Erythroblast (primary cell): ENCODE measurements around the gene OR1A1.

ENCODE experiments used
- GATA1 ChIP-seq: IDR thresholded peaks from 2 replicates; pipeline ENCODE4 v1.6.1; 2011; ENCODE audit warnings: low read depth, mild to moderate bottlenecking, control low read depth, low read length, moderate library complexity
- POLR2A ChIP-seq: IDR thresholded peaks from 2 replicates; pipeline ENCODE4 v1.6.1; 2011; ENCODE audit warnings: mild to moderate bottlenecking, low read length

DNA sequence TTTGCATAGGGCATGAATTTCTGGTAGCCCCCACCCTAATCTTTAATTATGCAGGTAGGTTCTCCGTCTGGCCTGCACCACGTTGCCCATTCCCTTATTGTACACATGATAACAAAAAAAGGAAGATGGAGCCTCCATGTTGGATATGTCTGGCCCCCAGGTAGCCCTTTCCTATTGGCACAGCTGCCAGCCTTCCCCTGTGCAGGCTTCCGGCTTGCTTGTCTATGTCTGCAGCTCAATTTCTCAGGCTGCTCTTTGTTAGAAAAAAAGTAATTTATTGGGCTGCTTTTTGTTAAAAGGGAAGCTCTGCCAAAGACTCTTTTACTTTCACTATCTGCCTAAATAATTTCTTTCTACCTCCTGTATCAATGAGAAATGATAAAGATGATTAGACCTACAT, 5.5 kb downstream of the OR1A1 start:
- TF ChIP-seq POLR2A = no peak
- TF ChIP-seq GATA1 = no peak
